HCT116 (cell line): Measurements from ENCODE around the gene PIEZO2. TPM values are rescaled to one million over a fixed set of nuclear protein-coding genes. Genes with fewer than 3 reads are reported as not detected.

ENCODE experiments used
- ATAC-seq: fragments of 200-7000 bp; cut with Tn5 transposase; 2 replicates; pipeline ENCODE4 v1.9.1; 2020; ENCODE audit warnings: mild to moderate bottlenecking, moderate library complexity
- BruUV-seq: library from RNA; stranded (reverse); fragments of 400-500 nt; replicated peaks from 2 replicates; lab custom pipeline; 2021; lab: Mats Ljungman, UMichigan
- CTCF ChIA-PET: fragments of 300-600 bp; sonication (Branson Sonifier 250); formaldehyde crosslinking; loops from one replicate; lab custom pipeline; 2021; ENCODE audit warnings: antibody characterized with exemption; lab: Charles Lee
- POLR2A ChIA-PET: fragments of 300-600, 350-600 bp; sonication (Branson Sonifier 250); formaldehyde crosslinking; loops from one replicate; lab custom pipeline; 2021; ENCODE audit warnings: antibody characterized with exemption; lab: Charles Lee
- RAD21 ChIA-PET, 2 experiments: fragments of 300-600 bp; sonication (Branson Sonifier 250); formaldehyde crosslinking; loops; one replicate each; lab custom pipeline; 2023; ENCODE audit warnings: low total read pairs in 2 of 2; ENCODE audit not compliant: uncharacterized antibody in 2 of 2, unreplicated experiment in 2 of 2, low non-redundant PET in 1 of 2; lab: Charles Lee
- DNase-seq: peaks from one replicate; pipeline ENCODE4 v3.0.0-alpha.2; 2010; ENCODE audit warnings: low read depth, low spot score
- H2AFZ ChIP-seq: fragments of 200-600 bp; shearing (Covaris generic), sonication (generic); 2 replicates; pipeline ENCODE4 v1.6.1; 2017; ENCODE audit warnings: low read depth, mixed run types, mixed read lengths, antibody characterized with exemption, low read length; ENCODE audit not compliant: poor library complexity, severe bottlenecking
- H3K27ac ChIP-seq: 2 replicates; pipeline ENCODE4 v1.5.1; 2012; ENCODE audit warnings: low read depth, low read length
- H3K27me3 ChIP-seq: fragments of 200-600 bp; sonication (generic); 2 replicates; pipeline ENCODE4 v1.6.1; 2016; ENCODE audit warnings: mixed run types, low read length, mixed read lengths; ENCODE audit not compliant: insufficient read depth
- H3K36me3 ChIP-seq, 2 experiments: fragments of 200-500 bp in 1 of 2; fragments of 200-600 bp in 1 of 2; sonication (Bioruptor generic) in 1 of 2; sonication (generic) in 1 of 2; 2 replicates each; pipeline versions ENCODE4 v1.5.1 to v1.6.1; 2014 to 2016; ENCODE audit warnings: low read length in 2 of 2, inconsistent platforms in 1 of 2, mixed read lengths in 1 of 2, mixed run types in 1 of 2; ENCODE audit not compliant: insufficient read depth in 2 of 2, control insufficient read depth in 1 of 2
- H3K4me1 ChIP-seq, 2 experiments: fragments of 200-600 bp in 1 of 2; sonication (generic) in 1 of 2; 2 replicates each; pipeline versions ENCODE4 v1.5.1 to v1.6.1; 2012 to 2017; ENCODE audit warnings: low read length in 2 of 2, inconsistent platforms in 1 of 2, mild to moderate bottlenecking in 1 of 2, mixed read lengths in 1 of 2, mixed run types in 1 of 2, moderate library complexity in 1 of 2; ENCODE audit not compliant: insufficient read depth in 2 of 2, control insufficient read depth in 1 of 2
- H3K4me2 ChIP-seq: fragments of 200-600 bp; sonication (generic); 2 replicates; pipeline ENCODE4 v1.6.1; 2017; ENCODE audit warnings: mixed run types, low read length, mixed read lengths
- H3K4me3 ChIP-seq, 2 experiments: fragments of 200-600 bp in 1 of 2; sonication (generic) in 1 of 2; replicated peaks in 1 of 2; 2 replicates each; pipeline ENCODE4 v1.5.1; 2011 to 2016; ENCODE audit warnings: low read length in 2 of 2, control low read depth in 1 of 2, low read depth in 1 of 2, mild to moderate bottlenecking in 1 of 2, mixed read lengths in 1 of 2, mixed run types in 1 of 2
- H3K79me2 ChIP-seq: fragments of 200-600 bp; sonication (generic); 2 replicates; pipeline ENCODE4 v1.6.1; 2017; ENCODE audit warnings: mild to moderate bottlenecking, mixed run types, low read length, moderate library complexity, mixed read lengths; ENCODE audit not compliant: insufficient read depth
- H3K9ac ChIP-seq: fragments of 200-600 bp; sonication (generic); 2 replicates; pipeline ENCODE4 v1.6.1; 2016; ENCODE audit warnings: low read length, mixed read lengths
- H3K9me2 ChIP-seq: fragments of 200-600 bp; sonication (generic), shearing (Covaris generic); 2 replicates; pipeline ENCODE4 v1.6.1; 2017; ENCODE audit warnings: mixed run types, mild to moderate bottlenecking, moderate library complexity; ENCODE audit not compliant: insufficient read depth
- H3K9me3 ChIP-seq, 2 experiments: fragments of 200-500 bp in 1 of 2; fragments of 200-600 bp in 1 of 2; sonication (Bioruptor generic) in 1 of 2; sonication (generic) in 1 of 2; 2 replicates each; pipeline ENCODE4 v1.6.1; 2014 to 2017; ENCODE audit warnings: low read length in 2 of 2, mixed read lengths in 2 of 2, inconsistent platforms in 1 of 2, low read depth in 1 of 2, mild to moderate bottlenecking in 1 of 2, mixed run types in 1 of 2, moderate library complexity in 1 of 2; ENCODE audit not compliant: control insufficient read depth in 1 of 2, insufficient read depth in 1 of 2
- H4K20me1 ChIP-seq: fragments of 200-600 bp; sonication (generic), shearing (Covaris generic); 2 replicates; pipeline ENCODE4 v1.6.1; 2017; ENCODE audit warnings: mixed run types, mild to moderate bottlenecking, moderate library complexity; ENCODE audit not compliant: insufficient read depth
- CEBPB ChIP-seq: IDR thresholded peaks from 2 replicates; pipeline ENCODE4 v1.6.1; 2012; ENCODE audit warnings: low read depth
- JUND ChIP-seq: IDR thresholded peaks from 2 replicates; pipeline ENCODE4 v1.6.1; 2012
- REST ChIP-seq: IDR thresholded peaks from 2 replicates; pipeline ENCODE4 v1.6.1; 2012; ENCODE audit warnings: low read depth
- SP1 ChIP-seq: IDR thresholded peaks from 2 replicates; pipeline ENCODE4 v1.6.1; 2012; ENCODE audit warnings: low read depth
- YY1 ChIP-seq: IDR thresholded peaks from 2 replicates; pipeline ENCODE4 v1.6.1; 2011; ENCODE audit warnings: low read length, low read depth, moderate library complexity, mild to moderate bottlenecking; ENCODE audit not compliant: insufficient replicate concordance; ENCODE audit errors: extremely low read depth
- intact Hi-C: fragments of 100-400 bp; cut with micrococcal nuclease; formaldehyde crosslinking; loops from 2 replicates; pipeline ENCODE4 v1.10.0; 2022
- total RNA-seq: library from RNA; stranded (reverse); gene quantifications from one replicate; pipeline ENCODE4 v1.2.1, GENCODE V29; 2021; ENCODE audit not compliant: unreplicated experiment
- TF ChIP-seq, protein P1 (sequence below), 3 experiments: fragments of 200-600 bp in 1 of 3; sonication (generic) in 1 of 3; IDR thresholded peaks in 2 of 3; conservative IDR thresholded peaks in 1 of 3; 2 replicates each; pipeline ENCODE4 v1.5.1; 2012 to 2017; ENCODE audit warnings: low read depth in 2 of 3, low read length in 2 of 3, antibody characterized with exemption in 1 of 3, borderline replicate concordance in 1 of 3, control low read depth in 1 of 3, mild to moderate bottlenecking in 1 of 3, mixed read lengths in 1 of 3, mixed run types in 1 of 3, moderate library complexity in 1 of 3; ENCODE audit not compliant: insufficient read depth in 1 of 3

Gene PIEZO2
- total RNA-seq, 1 experiment from 2014 or later: 0.34 TPM

DNA sequence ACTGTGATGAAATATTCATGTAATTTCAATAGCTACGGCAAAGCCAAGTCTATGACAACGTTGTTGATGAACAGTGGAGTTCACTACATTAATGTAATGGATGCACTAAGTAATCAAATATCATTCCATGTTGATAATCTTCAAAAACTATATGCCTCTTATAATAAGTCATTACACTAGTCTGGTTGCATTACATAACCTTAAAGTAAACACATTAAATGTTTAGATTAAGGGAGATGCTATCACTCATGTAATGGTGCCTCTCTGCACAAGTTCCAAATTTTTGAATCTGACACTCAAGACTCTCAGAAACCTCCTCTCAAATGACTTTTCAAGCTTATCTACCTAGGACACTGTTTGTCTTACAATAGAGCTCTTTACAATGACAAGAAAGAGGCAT lies 35.4 kb downstream of the PIEZO2 start:
- intact Hi-C loops: no loop called here
- Histone ChIP-seq H3K4me1 (no peaks in the 10 kb centered on the region), H3K27me3 (peaks cover 11% of the 10 kb centered on the region), H3K79me2 (no peaks in the 10 kb centered on the region), H3K9me2 (no peaks in the 10 kb centered on the region), H3K27ac (no peak overlapping the region), H3K4me3 (no peak overlapping the region), H3K4me2 (no peak overlapping the region), H3K36me3 (no peaks in the 10 kb centered on the region), H3K9ac (no peak overlapping the region), H3K9me3 (no peaks in the 10 kb centered on the region), H4K20me1 (no peaks in the 10 kb centered on the region), H2AFZ (no peak overlapping the region)
- ChIA-PET RAD21 (interaction anchor here in 1 of 2 experiments (1.2 kb wide), 1 partner anchor 14 kb away, joined by 3 read pairs; no protein-coding TSS in a partner anchor), POLR2A (no interaction called here), CTCF (no interaction called here)
- BruUV-seq: no TSS peak
- no peak for DNase-seq
- no peak for ATAC-seq
- no peak for TF ChIP-seq REST
- TF ChIP-seq, protein P1, sequence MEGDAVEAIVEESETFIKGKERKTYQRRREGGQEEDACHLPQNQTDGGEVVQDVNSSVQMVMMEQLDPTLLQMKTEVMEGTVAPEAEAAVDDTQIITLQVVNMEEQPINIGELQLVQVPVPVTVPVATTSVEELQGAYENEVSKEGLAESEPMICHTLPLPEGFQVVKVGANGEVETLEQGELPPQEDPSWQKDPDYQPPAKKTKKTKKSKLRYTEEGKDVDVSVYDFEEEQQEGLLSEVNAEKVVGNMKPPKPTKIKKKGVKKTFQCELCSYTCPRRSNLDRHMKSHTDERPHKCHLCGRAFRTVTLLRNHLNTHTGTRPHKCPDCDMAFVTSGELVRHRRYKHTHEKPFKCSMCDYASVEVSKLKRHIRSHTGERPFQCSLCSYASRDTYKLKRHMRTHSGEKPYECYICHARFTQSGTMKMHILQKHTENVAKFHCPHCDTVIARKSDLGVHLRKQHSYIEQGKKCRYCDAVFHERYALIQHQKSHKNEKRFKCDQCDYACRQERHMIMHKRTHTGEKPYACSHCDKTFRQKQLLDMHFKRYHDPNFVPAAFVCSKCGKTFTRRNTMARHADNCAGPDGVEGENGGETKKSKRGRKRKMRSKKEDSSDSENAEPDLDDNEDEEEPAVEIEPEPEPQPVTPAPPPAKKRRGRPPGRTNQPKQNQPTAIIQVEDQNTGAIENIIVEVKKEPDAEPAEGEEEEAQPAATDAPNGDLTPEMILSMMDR (IDR thresholded peaks at IDR 0.05 in 2 of 3, conservative IDR thresholded peaks at IDR 0.05 in 1 of 3; ENCODE audit: borderline replicate concordance in 1 of 3, insufficient read depth in 1 of 3, low read depth in 2 of 3, low read length in 2 of 3): no peak
- TF ChIP-seq JUND: no peak
- no peak for TF ChIP-seq SP1
- no peak for TF ChIP-seq CEBPB
- no peak for TF ChIP-seq YY1
